Melanocyte of skin (primary cell): Measurements from ENCODE around the gene ZDHHC19. TPM values are rescaled to one million over a fixed set of nuclear protein-coding genes. Genes with fewer than 3 reads are reported as not detected.

Experiments used
- small RNA-seq, 2 donors: library from RNA; depleted of rRNA; stranded (forward); fragments of <200 nt; gene quantifications; one replicate each; pipeline ENCODE3, GENCODE V24; 2012
- total RNA-seq, 2 donors: library from RNA; depleted of rRNA; stranded (reverse); fragments of >200 nt; gene quantifications; 2 replicates each; pipeline ENCODE4 v1.2.3, GENCODE V29; 2012

Gene ZDHHC19
- total RNA-seq: under 1 TPM in 1 of 2 donors, not detected in 1; 0.33 TPM

GRCh38 chr3:196210673-196211556 is at the start of gene ZDHHC19:
ZDHHC19 (minus strand) TSS chr3:196211400; CDS start chr3:196211315, 85 bp downstream.

GRCh38 chr3:196216089-196216564 is 4.9 kb upstream of the ZDHHC19 start, which contains the start of gene SLC51A:
SLC51A (plus strand) TSS chr3:196216534; CDS start chr3:196216713, 179 bp downstream.

Small RNA genes within 50 kb of the gene (small RNA-seq; reads per million reads assigned to genes)
- 0 reads per million in 2 donors for gene RF00019

Other genes starting within 250 kb of the ZDHHC19 start
- 100 to 1,000 TPM; 143 to 156 TPM for gene TFRC, start 129.3 kb downstream of the ZDHHC19 start, total RNA-seq
- gene SLC51A, start 5.1 kb upstream of the ZDHHC19 start, total RNA-seq: not detected
- 100 to 1,000 TPM in 1 of 2 donors, 10 to 100 TPM in 1; 79.8 to 110 TPM for gene PCYT1A, start 76.3 kb upstream of the ZDHHC19 start, total RNA-seq
- gene DYNLT2B, start 106.8 kb upstream of the ZDHHC19 start, total RNA-seq: 1 to 10 TPM; 3.7 to 5.5 TPM
- 1 to 10 TPM in 1 of 2 donors, not detected in 1; 1.7 TPM for gene TM4SF19, start 127.0 kb upstream of the ZDHHC19 start, total RNA-seq
- 10 to 100 TPM; 11.7 to 20.6 TPM for gene UBXN7, start 221.0 kb upstream of the ZDHHC19 start, total RNA-seq